Duodenal mucosa (tissue), 2 donors: Measurements from ENCODE around the gene CLTCL1.

Experiments
- H3K27ac ChIP-seq: one replicate; pipeline ENCODE4 v1.7.0; 2013; ENCODE audit warnings: low read depth, low read length
- H3K27me3 ChIP-seq, 2 donors: one replicate each; pipeline ENCODE4 v1.7.0; 2013; ENCODE audit warnings: low read length in 2 of 2, control low read depth in 1 of 2; ENCODE audit not compliant: insufficient read depth in 2 of 2, control insufficient read depth in 1 of 2
- H3K36me3 ChIP-seq, 2 donors: one replicate each; pipeline ENCODE4 v1.7.0; 2013; ENCODE audit warnings: low read length in 2 of 2, control low read depth in 1 of 2; ENCODE audit not compliant: insufficient read depth in 2 of 2, control insufficient read depth in 1 of 2
- H3K4me1 ChIP-seq, 2 donors: one replicate each; pipeline ENCODE4 v1.7.0; 2013; ENCODE audit warnings: low read length in 2 of 2, control low read depth in 1 of 2; ENCODE audit not compliant: insufficient read depth in 2 of 2, control insufficient read depth in 1 of 2
- H3K4me3 ChIP-seq, 2 donors: one replicate each; pipeline ENCODE4 v1.7.0; 2013; ENCODE audit warnings: low read length in 2 of 2, low read depth in 1 of 2
- H3K9ac ChIP-seq, 2 donors: one replicate each; pipeline ENCODE4 v1.7.0; 2013; ENCODE audit warnings: low read length in 2 of 2, low read depth in 1 of 2
- H3K9me3 ChIP-seq, 2 donors: one replicate each; pipeline ENCODE4 v1.7.0; 2013; ENCODE audit warnings: low read length in 2 of 2, control low read depth in 1 of 2; ENCODE audit not compliant: control insufficient read depth in 1 of 2

CLTCL1 gene

GRCh38 chr22:19187716-19188563 is 103.6 kb downstream of the CLTCL1 start:
- Histone ChIP-seq H3K36me3 (no peaks in the 10 kb centered on the region), H3K9me3 (no peaks in the 10 kb centered on the region), H3K27me3 (no peaks in the 10 kb centered on the region), H3K4me3 (no peak overlapping the region), H3K9ac (no peak overlapping the region), H3K4me1 (no peaks in the 10 kb centered on the region), H3K27ac (no peak overlapping the region)

GRCh38 chr22:19184276-19184997 is 107.1 kb downstream of the CLTCL1 start:
- no peaks in the 10 kb centered on the region for H3K9me3 ChIP-seq
- H3K27me3 ChIP-seq: no peaks in the 10 kb centered on the region
- H3K4me3 ChIP-seq: no peak overlapping the region
- no peaks in the 10 kb centered on the region for H3K36me3 ChIP-seq
- H3K9ac ChIP-seq: no peak overlapping the region
- H3K27ac ChIP-seq: no peak overlapping the region
- peaks cover 4 to 6% of the 10 kb centered on the region in 2 donors for H3K4me1 ChIP-seq

- H3K27me3 ChIP-seq: no peaks in the 10 kb centered on the region
- H3K9me3 ChIP-seq: no peaks in the 10 kb centered on the region
- peaks cover 6 to 9% of the 10 kb centered on the region in 2 donors for H3K4me1 ChIP-seq
- H3K36me3 ChIP-seq: no peaks in the 10 kb centered on the region
- H3K4me3 ChIP-seq: no peak overlapping the region
- no peak overlapping the region for H3K27ac ChIP-seq
- no peak overlapping the region for H3K9ac ChIP-seq
These were observed 108.3 kb downstream of the CLTCL1 start for GRCh38 chr22:19183216-19183615.

GRCh38 chr22:19182472-19183157 is 108.9 kb downstream of the CLTCL1 start:
- Histone ChIP-seq H3K9me3 (no peaks in the 10 kb centered on the region), H3K9ac (no peak overlapping the region), H3K36me3 (no peaks in the 10 kb centered on the region), H3K27me3 (no peaks in the 10 kb centered on the region), H3K4me3 (no peak overlapping the region), H3K27ac (no peak overlapping the region), H3K4me1 (peaks cover 6 to 10% of the 10 kb centered on the region in 2 donors)

- H3K9me3 ChIP-seq: no peaks in the 10 kb centered on the region
- no peak overlapping the region for H3K9ac ChIP-seq
- no peaks in the 10 kb centered on the region for H3K27me3 ChIP-seq
- peaks cover 7 to 17% of the 10 kb centered on the region in 2 donors for H3K4me1 ChIP-seq
- no peaks in the 10 kb centered on the region for H3K36me3 ChIP-seq
- H3K27ac ChIP-seq: no peak overlapping the region
- no peak overlapping the region for H3K4me3 ChIP-seq
These were observed 109.6 kb downstream of the CLTCL1 start for GRCh38 chr22:19181786-19182471.

GRCh38 chr22:19180740-19181410 is 110.6 kb downstream of the CLTCL1 start:
- no peak overlapping the region for H3K9ac ChIP-seq
- H3K4me3 ChIP-seq: no peak overlapping the region
- no peaks in the 10 kb centered on the region for H3K9me3 ChIP-seq

GRCh38 chr22:19180234-19180633 is 111.3 kb downstream of the CLTCL1 start:
- Histone ChIP-seq H3K27me3 (no peaks in the 10 kb centered on the region), H3K27ac (no peak overlapping the region), H3K36me3 (peaks cover 0 to 12% of the 10 kb centered on the region in 2 donors), H3K4me1 (peaks cover 12 to 26% of the 10 kb centered on the region in 2 donors), H3K9me3 (no peaks in the 10 kb centered on the region), H3K9ac (no peak overlapping the region), H3K4me3 (no peak overlapping the region)

More at GRCh38 chr22:19180740-19181410, 110.6 kb downstream of the CLTCL1 start:
- no peak overlapping the region for H3K27ac ChIP-seq
- peaks cover 12 to 21% of the 10 kb centered on the region in 2 donors for H3K4me1 ChIP-seq
- H3K27me3 ChIP-seq: no peaks in the 10 kb centered on the region
- H3K36me3 ChIP-seq: peaks cover 0 to 6% of the 10 kb centered on the region in 2 donors

GRCh38 chr22:19179497-19180048 is 111.9 kb downstream of the CLTCL1 start:
- Histone ChIP-seq H3K9ac (peak overlapping the region; percentile 61 to 63), H3K9me3 (no peaks in the 10 kb centered on the region), H3K4me1 (peaks cover 12 to 33% of the 10 kb centered on the region in 2 donors), H3K36me3 (peaks cover 0 to 14% of the 10 kb centered on the region in 2 donors), H3K27me3 (no peaks in the 10 kb centered on the region), H3K27ac (no peak overlapping the region), H3K4me3 (peak overlapping the region; percentile 65 to 76)
